Effector memory CD8-positive, alpha-beta T cell (primary cell): ENCODE data around the gene TRPV4.
A peak's percentile ranks its signal among the peaks of the same experiment; 100 is the strongest.
"Not testable (repeated sequence)": the region's sequence is repeated elsewhere in the genome, so short reads cannot be mapped to it uniquely, and the experiment has no call there.

ENCODE experiments used
- ATAC-seq: fragments of 150-1000 bp; cut with Tn5 transposase; replicated peaks from 2 replicates; pipeline ENCODE4 v1.10.0; 2021; ENCODE audit warnings: mild to moderate bottlenecking, moderate library complexity
- DNase-seq, 3 experiments: peaks; one replicate each; pipeline ENCODE4 v3.0.0; 2021
- H3K27ac Mint-ChIP-seq, 2 donors: one replicate each; pipeline ENCODE4 v1.8.0; 2022; ENCODE audit warnings: mild to moderate bottlenecking in 2 of 2, mixed read lengths in 2 of 2, moderate library complexity in 2 of 2
- H3K27me3 Mint-ChIP-seq, 2 donors: one replicate each; pipeline ENCODE4 v1.8.0; 2022; ENCODE audit warnings: mixed read lengths in 2 of 2
- H3K36me3 Mint-ChIP-seq: one replicate; pipeline ENCODE4 v1.8.0; 2022; ENCODE audit warnings: mild to moderate bottlenecking, moderate library complexity, mixed read lengths; ENCODE audit not compliant: insufficient read depth
- H3K4me1 Mint-ChIP-seq, 2 donors: one replicate each; pipeline ENCODE4 v1.8.0; 2022; ENCODE audit warnings: low read depth in 2 of 2, mixed read lengths in 2 of 2
- H3K4me3 Mint-ChIP-seq, 2 donors: one replicate each; pipeline ENCODE4 v1.8.0; 2022; ENCODE audit warnings: mild to moderate bottlenecking in 2 of 2, mixed read lengths in 2 of 2, moderate library complexity in 2 of 2
- H3K9me3 Mint-ChIP-seq, 2 donors: one replicate each; pipeline ENCODE4 v1.8.0; 2022; ENCODE audit warnings: mixed read lengths in 2 of 2

Gene TRPV4

GRCh38 chr12:109871668-109872314, 38.6 kb upstream of the TRPV4 start:
- no peak for DNase-seq
- Mint-ChIP-seq H3K4me3 (no peak overlapping the region), H3K27ac (peak overlapping the region in 1 of 2 donors; percentile 51), H3K36me3 (peaks cover 15% of the 10 kb centered on the region), H3K27me3 (no peaks in the 10 kb centered on the region), H3K4me1 (peaks cover 32 to 39% of the 10 kb centered on the region in 2 donors), H3K9me3 (no peaks in the 10 kb centered on the region)
- ATAC-seq: no peak

- DNase-seq (no peak), ATAC-seq (no peak)
- H3K36me3 Mint-ChIP-seq: peaks cover 15% of the 10 kb centered on the region
- H3K4me3 Mint-ChIP-seq: no peak overlapping the region
- H3K27ac Mint-ChIP-seq: no peak overlapping the region
- H3K27me3 Mint-ChIP-seq: no peaks in the 10 kb centered on the region
- H3K9me3 Mint-ChIP-seq: no peaks in the 10 kb centered on the region
- H3K4me1 Mint-ChIP-seq: peaks cover 23 to 30% of the 10 kb centered on the region in 2 donors
Measured at GRCh38 chr12:109870648-109871047, 37.5 kb upstream of the TRPV4 start.

GRCh38 chr12:109868182-109869051, 35.2 kb upstream of the TRPV4 start:
- DNase-seq: no peak
- no peak for ATAC-seq
- Mint-ChIP-seq H3K27me3 (no peaks in the 10 kb centered on the region), H3K9me3 (no peaks in the 10 kb centered on the region), H3K36me3 (peaks cover 12% of the 10 kb centered on the region), H3K27ac (peak overlapping the region; percentile 38), H3K4me3 (no peak overlapping the region), H3K4me1 (peaks cover 29 to 30% of the 10 kb centered on the region in 2 donors)

DNA sequence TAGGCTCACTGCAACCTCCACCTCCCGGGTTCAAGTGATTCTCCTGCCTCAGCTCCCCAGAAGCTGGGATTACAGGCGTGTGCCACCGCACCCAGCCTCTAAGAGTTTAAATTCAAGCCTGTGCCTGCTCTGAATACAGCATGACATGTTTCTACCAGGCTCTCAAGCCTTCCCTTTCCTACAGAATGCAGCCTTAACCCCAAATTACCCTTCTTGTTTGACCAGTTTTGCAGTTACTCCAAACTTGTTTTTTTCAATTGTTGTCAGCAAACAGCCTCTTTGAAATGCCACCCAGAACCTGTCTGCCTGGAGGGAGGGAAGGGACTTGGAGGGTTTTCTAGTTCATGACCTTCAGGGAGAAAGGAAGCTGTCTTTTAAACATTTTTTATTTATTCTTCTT, 31.7 kb upstream of the TRPV4 start:
- DNase-seq (no peak), ATAC-seq (no peak)
- Mint-ChIP-seq H3K9me3 (no peaks in the 10 kb centered on the region), H3K36me3 (peaks cover 5% of the 10 kb centered on the region), H3K27ac (peak overlapping the region; percentile 91 to 92), H3K27me3 (no peaks in the 10 kb centered on the region), H3K4me3 (peak overlapping the region in 1 of 2 donors; percentile 17), H3K4me1 (peaks cover 25% of the 10 kb centered on the region in 2 donors)

GRCh38 chr12:109863847-109864712, 30.9 kb upstream of the TRPV4 start:
- Mint-ChIP-seq H3K4me3 (peak overlapping the region; percentile 48 to 54), H3K4me1 (peaks cover 25% of the 10 kb centered on the region in 2 donors), H3K9me3 (no peaks in the 10 kb centered on the region), H3K36me3 (peaks cover 5% of the 10 kb centered on the region), H3K27ac (peak overlapping the region; percentile 91 to 92), H3K27me3 (no peaks in the 10 kb centered on the region)
- ATAC-seq (peak; percentile 94), DNase-seq (peak in 2 of 3 experiments; percentile 18 to 21)

- not testable (repeated sequence) for ATAC-seq, H3K36me3 Mint-ChIP-seq, H3K27ac Mint-ChIP-seq, H3K9me3 Mint-ChIP-seq, H3K27me3 Mint-ChIP-seq, DNase-seq, H3K4me3 Mint-ChIP-seq
- peaks cover 26 to 29% of the 10 kb centered on the region in 2 donors for H3K4me1 Mint-ChIP-seq
Measured at GRCh38 chr12:109862491-109862890, 29.3 kb upstream of the TRPV4 start.

DNA sequence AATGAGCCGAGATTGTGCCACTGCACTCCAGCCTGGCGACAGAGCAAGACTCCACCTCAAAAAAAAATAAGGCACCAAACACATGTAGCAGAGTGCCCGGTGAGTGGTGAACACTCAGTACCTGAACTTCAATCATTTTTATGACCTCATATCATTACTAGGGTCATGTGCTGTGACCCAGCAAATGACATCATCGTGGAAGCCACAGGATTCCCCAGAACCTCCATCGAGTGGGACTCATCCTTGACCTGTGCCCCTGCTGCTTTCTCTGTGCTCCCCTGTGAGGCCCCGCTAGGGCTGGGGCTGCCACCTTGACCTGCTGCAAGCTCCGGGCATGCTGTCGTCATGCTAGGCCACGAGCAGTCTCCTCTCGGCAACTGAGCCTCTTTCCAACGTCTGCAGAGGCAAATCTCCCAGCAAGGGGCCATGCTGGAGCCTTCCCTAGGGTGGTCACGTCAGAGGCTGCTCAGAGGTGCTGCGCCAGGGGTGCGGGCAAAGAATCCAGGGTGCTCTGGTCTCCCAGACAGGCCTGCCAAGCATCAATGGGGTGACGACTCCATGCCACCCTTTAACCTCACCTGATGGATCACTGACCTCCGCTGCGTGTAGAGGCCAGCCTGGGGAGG, 28.6 kb upstream of the TRPV4 start:
- H3K9me3 Mint-ChIP-seq: no peaks in the 10 kb centered on the region
- peak overlapping the region in 1 of 2 donors; percentile 5 for H3K27ac Mint-ChIP-seq
- ATAC-seq: no peak

GRCh38 chr12:109860977-109861376, 27.8 kb upstream of the TRPV4 start:
- Mint-ChIP-seq H3K27me3 (no peaks in the 10 kb centered on the region), H3K36me3 (peaks cover 23% of the 10 kb centered on the region), H3K9me3 (no peaks in the 10 kb centered on the region), H3K27ac (peak overlapping the region in 1 of 2 donors; percentile 5), H3K4me1 (peaks cover 26 to 29% of the 10 kb centered on the region in 2 donors), H3K4me3 (no peak overlapping the region)
- no peak for DNase-seq
- ATAC-seq: no peak

More for the DNA sequence above, 28.6 kb upstream of the TRPV4 start:
- H3K27me3 Mint-ChIP-seq: no peaks in the 10 kb centered on the region
- no peak for DNase-seq
- no peak overlapping the region for H3K4me3 Mint-ChIP-seq
- peaks cover 26 to 29% of the 10 kb centered on the region in 2 donors for H3K4me1 Mint-ChIP-seq
- H3K36me3 Mint-ChIP-seq: peaks cover 15% of the 10 kb centered on the region

DNA sequence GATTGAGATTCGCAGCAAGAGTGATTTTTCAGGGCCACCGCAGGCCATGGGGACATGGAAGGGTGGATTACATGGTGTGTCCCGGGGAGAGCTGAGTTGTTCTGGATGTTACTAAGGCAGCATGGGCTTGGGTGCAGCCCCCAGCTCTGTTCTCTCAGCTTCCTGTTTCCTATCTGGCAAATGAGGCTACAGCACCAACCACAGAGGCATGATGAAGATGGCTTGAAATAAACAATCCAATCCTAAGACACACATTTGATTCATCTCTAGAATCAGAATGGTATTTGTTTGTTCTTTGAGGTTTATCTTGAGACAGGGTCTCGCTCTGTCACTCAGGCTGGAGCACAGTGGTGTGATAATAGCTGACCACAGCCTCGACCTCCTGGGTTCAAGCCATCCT, 25.6 kb upstream of the TRPV4 start:
- H3K4me1 Mint-ChIP-seq: peaks cover 12 to 16% of the 10 kb centered on the region in 2 donors
- ATAC-seq: no peak
- H3K27me3 Mint-ChIP-seq: no peaks in the 10 kb centered on the region
- peak overlapping the region; percentile 48 to 62 for H3K27ac Mint-ChIP-seq
- H3K4me3 Mint-ChIP-seq: no peak overlapping the region
- DNase-seq: no peak
- H3K36me3 Mint-ChIP-seq: peaks cover 32% of the 10 kb centered on the region
- H3K9me3 Mint-ChIP-seq: no peaks in the 10 kb centered on the region

GRCh38 chr12:109857715-109858114, 24.5 kb upstream of the TRPV4 start:
- Mint-ChIP-seq H3K4me1 (peaks cover 9 to 14% of the 10 kb centered on the region in 2 donors), H3K27me3 (no peaks in the 10 kb centered on the region), H3K4me3 (no peak overlapping the region), H3K27ac (peak overlapping the region in 1 of 2 donors; percentile 58), H3K9me3 (no peaks in the 10 kb centered on the region), H3K36me3 (peaks cover 37% of the 10 kb centered on the region)
- DNase-seq (no peak), ATAC-seq (no peak)

GRCh38 chr12:109855377-109855776, 22.2 kb upstream of the TRPV4 start:
- H3K4me1 Mint-ChIP-seq: peaks cover 7 to 14% of the 10 kb centered on the region in 2 donors
- ATAC-seq (no peak), DNase-seq (no peak)
- no peaks in the 10 kb centered on the region for H3K9me3 Mint-ChIP-seq
- peaks cover 48% of the 10 kb centered on the region for H3K36me3 Mint-ChIP-seq
- H3K27ac Mint-ChIP-seq: no peak overlapping the region
- no peak overlapping the region for H3K4me3 Mint-ChIP-seq
- H3K27me3 Mint-ChIP-seq: no peaks in the 10 kb centered on the region

DNA sequence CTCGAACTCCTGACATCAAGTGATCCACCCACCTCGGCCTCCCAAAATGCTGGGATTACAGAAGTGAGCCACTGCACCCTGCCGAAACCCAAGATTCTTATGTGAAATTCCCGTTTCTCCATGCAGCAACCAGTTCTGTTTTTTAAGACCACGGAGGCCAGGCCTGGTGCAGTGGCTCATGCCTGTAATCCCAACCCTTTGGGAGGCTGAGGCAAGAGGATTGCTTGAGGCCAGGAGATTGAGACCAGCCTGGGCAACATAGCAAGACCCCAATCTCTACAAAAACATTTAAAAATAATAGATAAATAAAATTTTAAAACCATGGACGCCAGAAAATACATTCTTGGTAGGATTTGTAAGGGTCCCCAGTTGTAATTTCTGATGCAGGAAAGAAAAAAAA, 17.3 kb upstream of the TRPV4 start:
- not testable (repeated sequence) for H3K4me3 Mint-ChIP-seq

More for the DNA sequence above, 17.3 kb upstream of the TRPV4 start:
- not testable (repeated sequence) for H3K4me1 Mint-ChIP-seq, DNase-seq, ATAC-seq, H3K9me3 Mint-ChIP-seq, H3K27ac Mint-ChIP-seq, H3K27me3 Mint-ChIP-seq
- peaks cover 23% of the 10 kb centered on the region for H3K36me3 Mint-ChIP-seq
